NCI-H748 (cell line): ENCODE measurements around the gene RHBDD3.
A peak's percentile ranks its signal among the peaks of the same experiment; 100 is the strongest.

ENCODE experiments used
- DNase-seq: peaks from one replicate; lab custom pipeline; 2025; ENCODE audit not compliant: unreplicated experiment; lab: John Stamatoyannopoulos, UW

RHBDD3 gene

DNA sequence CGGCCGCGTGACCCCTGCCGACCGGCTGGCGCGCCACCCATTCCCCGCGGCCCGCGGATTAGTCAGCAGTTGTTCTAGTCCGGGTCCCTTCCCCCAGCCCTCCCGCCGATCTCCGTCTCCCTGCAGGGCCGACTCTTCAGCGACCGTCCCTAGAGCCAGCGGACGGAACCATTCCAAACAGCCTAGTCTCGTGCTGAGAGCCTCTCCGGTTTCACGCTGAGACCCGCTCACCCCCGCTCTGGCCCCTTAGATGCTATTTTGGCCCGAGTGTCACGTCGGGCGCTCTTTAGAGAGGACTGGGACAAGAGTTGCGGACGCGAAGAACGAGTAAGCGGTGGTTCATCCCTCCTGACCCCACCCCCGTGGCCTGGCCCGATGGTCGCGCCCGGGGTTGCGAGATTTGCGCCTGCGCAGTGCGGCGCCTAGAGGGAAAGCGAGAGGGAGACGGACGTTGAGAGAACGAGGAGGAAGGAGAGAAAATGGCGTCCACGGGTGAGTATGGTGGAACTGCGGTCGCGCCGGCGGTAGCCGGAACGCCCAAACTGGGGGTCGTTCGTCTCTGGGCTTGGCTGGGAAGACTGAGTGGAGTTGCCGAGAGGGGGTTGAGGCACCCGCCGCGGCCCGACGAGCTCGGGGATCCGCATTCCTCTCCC is at the start of gene RHBDD3, which contains the start of gene EWSR1:
TSS of gene RHBDD3 (minus strand) at position 124 of the 653 bp plus-strand sequence. CDS start 2,355 bp downstream, outside the sequence.
TSS of gene EWSR1 (plus strand) at position 411 of the 653 bp plus-strand sequence. CDS start at position 480, 69 bp downstream.
- peak; percentile 89 for DNase-seq

DNA sequence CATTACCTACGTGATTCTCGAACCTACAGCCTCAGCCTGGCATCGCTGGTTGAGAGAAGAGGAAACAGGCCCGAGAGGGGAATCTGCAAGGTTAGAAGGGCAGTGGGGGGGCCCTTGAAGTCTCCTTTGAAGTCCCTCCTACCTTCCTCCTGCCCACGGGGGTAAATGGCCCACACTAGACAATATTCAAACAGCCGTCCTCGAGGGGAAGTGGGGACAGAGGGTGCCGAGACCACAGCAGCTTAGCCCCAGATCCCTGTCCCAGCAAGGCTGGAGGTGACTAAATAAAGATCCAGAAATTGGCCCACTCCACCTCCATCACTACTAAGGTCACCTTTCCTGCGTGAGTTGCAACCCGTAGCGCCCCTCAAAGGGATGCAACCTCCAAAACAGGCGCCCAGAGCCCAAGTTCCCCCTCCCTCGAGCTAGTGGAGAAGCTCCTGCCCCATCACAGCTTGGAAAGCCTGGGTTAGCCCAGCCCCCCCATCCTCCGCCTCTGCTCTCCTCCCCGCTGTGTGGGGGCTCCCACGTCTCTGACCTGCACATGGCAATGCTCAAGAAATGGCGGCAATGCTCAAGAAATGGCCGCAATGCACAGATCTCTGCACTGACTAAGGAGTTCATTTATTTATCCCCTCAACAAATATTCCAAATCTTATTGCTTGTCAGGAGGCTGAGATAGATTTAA is 48.5 kb upstream of the RHBDD3 start:
- DNase-seq: no peak

DNA sequence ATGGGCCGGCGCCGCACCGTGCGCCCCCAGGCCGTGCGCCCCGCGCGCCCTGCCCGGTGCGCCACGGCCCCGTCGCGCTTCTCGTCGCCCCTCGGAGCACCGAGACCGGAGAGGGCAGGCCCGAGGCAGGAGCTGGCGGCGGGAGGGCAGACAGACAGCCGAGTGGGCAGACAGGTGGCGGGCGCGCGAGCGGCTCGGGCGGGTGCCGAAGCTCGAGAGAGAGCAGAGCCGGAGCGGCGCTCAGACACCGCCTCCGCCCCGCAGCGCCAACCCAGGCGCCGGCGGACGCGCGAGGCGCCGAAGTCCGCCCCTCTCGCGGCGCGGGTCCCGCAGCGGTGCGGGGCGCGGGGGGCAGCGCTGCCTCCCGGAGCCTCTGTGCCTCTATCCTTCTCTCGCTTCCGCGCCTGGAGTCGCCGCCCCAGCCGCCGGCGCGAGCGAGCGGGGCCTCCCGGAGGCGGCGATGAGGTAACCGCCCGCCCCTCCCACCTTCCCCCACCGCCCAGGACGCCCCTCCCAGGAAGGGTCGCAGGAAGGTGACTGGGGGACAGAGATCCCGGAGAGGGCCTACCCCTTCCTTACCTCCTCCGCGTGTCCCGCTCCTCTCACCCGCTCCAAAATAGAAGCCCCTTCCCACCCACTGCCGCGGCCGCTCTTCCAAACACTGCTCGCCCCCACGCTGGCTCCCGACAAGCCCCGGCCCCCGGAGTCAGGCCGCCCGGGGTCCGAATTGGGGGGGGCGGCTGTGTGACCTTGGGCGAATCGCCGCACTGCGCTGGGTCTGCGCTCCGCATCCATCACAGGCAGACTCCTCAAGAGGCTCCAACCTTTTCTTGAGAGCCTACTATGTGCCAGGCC is 47.7 kb upstream of the RHBDD3 start, which contains the start of gene RASL10A:
TSS of gene RASL10A (minus strand) at position 412 of the 855 bp plus-strand sequence. CDS start 451 bp downstream, outside the sequence.
- DNase-seq: peak; percentile 41

DNA sequence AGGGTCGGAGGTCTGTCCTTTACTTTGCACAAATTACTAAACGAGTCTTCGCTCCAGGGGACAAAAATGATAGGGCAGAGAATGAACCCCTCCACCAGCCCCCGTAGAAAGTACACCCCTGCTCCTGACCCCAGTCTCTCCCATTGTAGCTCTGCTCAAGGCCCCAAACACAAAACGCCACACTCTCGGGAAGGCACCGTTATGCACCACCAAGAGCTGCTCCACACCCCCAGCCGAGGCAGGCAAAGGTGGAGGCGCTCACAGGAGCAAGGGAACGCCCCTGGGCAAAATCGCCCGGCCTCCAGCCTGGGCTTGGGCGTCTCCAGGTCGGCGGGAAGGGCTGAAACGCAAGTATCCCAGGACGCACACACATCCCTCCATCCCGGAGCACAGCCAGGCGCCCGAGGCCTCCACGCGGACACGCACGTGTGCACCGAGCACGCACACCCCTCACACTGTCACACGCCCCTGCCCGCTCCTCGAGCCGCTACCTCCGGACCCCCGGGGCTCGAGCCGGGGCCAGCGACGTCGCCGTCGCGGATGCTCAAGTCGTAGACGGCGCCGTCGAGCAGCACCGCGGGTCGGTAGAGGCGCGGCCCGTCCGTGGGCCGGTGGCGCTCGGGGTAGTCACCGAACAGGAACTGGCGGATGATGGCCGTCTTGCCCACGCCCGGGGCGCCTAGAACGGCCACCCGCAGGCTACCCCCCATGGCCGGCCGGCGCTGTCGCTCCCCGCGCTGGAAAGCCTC is 46.9 kb upstream of the RHBDD3 start:
- DNase-seq: peak; percentile 35

DNA sequence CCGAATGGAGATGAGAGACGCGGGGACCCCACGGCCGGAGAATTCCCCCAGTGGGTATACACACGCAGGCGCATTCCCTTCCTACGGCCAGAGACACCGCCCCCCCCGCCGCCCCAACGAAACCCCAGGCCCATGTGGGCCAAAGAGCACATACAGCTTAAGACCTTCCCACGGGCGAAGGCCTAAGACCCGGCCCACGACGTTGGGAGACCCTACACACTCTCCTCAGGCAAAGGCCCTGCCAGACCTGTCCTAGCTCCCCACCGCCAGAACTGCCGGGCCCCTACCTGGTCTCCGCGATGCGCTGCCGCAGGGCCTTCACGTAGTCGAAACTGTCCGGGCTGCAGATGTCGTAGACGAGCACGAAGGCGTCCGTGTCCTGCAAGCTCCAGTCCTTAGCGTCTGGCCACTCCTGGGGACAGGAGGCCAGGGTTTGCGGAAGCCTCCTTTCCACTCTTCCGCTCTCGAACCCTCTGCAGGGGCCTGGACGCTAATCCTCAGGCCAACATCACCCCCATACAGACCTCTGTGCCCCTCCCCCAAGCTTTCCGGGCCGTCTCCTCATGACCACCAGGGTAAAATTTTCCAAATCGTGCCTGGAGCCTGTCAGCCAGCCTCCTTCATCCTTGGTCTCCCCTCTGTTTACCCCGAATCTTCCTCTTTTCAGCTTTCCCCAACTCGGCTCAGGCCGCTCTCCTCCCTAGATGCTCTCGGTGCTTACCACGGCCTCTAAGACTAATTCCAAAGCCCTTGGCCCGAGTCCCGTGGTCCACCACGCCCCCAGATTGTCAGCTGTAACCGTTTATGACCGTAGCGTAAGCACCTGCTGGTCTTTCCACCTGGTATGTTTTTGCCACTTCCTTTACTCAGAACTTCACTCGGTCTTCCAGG is 46.0 kb upstream of the RHBDD3 start:
- peak; percentile 35 for DNase-seq

DNA sequence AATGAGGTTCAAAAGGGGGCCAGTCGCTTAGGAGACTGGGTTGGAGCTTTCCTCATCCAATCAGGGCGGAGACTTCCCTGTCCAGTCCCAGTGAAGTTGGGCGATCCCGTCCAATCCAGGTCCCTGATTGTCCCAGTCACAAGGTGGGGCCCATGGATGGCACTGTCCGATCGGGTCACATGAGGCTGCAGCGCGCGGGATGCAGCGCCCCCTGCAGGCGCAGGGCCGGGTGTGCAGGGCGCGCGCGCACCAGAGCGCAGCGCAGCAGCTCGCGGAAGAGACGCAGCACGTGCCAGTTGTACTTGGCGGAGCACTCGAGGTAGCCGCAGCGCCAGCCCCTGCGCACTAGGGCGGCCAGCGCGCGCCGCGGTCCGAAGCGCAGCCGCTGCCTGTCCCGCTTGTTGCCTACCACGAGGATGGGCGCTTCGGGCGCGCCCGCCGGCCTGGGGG is 45.4 kb upstream of the RHBDD3 start:
- DNase-seq: no peak

DNA sequence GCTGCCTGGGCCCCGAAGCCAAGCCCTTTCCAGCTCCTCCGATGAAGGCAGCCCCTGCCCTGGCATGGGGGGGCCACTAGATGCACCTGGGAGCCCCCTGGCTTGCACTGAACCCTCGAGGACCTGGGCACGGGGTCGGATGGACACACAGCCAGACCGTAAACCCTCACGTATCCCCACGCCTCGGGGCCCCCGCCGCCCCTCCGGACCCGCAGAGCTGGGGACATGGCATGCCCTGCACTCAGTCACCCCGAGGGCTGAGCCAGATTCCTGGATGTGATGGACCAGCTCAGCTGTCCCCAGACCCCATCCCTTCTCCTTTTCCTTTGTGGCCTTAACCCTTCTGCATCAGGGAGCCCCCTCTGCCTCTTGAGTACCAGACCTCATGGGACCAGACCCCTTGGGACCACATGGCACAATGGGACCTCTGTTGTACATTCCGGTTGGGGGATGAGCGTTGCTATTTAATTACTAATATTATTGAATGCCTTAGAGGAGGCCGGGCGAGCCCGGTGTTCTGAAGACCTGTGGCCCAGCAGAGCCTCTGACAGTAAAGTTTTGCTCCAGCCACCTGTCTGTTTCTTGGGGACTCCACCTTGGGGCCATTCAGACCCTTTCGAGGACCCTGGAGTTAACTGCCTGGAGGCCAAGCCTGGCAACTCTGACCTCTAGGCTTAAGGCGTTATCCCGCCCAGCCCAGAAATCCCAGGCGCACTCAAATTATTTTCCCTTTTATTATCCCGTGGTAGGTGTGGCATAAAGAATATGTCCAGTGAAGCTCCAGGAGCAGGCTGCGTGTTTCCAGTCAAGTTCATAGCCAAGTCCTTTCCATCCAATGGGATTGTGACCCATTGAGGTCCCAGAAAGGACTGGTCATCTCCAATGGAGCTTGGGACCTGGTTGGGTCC is 44.7 kb upstream of the RHBDD3 start:
- no peak for DNase-seq

DNA sequence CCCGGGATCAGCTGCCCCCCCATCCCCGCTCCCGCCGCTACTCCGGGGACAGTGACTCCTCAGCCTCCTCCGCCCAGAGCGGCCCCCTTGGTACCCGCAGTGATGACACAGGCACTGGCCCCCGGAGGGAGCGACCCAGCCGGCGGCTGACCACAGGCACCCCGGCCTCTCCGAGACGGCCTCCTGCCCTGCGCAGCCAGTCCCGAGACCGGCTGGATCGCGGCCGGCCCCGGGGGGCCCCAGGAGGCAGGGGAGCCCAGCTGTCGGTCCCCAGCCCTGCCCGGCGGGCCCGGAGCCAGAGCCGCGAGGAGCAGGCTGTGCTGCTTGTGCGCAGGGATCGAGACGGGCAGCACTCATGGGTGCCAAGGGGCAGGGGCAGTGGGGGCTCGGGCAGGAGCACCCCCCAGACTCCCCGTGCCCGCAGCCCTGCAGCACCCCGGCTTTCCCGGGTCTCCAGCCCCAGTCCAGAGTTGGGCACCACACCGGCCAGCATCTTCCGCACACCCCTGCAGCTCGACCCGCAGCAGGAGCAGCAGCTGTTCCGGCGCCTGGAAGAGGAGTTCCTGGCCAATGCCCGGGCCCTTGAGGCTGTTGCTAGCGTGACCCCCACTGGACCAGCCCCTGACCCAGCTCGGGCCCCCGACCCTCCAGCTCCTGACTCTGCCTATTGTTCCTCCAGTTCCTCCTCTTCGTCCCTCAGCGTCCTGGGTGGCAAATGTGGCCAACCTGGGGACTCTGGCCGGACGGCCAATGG is 43.9 kb upstream of the RHBDD3 start:
- no peak for DNase-seq

DNA sequence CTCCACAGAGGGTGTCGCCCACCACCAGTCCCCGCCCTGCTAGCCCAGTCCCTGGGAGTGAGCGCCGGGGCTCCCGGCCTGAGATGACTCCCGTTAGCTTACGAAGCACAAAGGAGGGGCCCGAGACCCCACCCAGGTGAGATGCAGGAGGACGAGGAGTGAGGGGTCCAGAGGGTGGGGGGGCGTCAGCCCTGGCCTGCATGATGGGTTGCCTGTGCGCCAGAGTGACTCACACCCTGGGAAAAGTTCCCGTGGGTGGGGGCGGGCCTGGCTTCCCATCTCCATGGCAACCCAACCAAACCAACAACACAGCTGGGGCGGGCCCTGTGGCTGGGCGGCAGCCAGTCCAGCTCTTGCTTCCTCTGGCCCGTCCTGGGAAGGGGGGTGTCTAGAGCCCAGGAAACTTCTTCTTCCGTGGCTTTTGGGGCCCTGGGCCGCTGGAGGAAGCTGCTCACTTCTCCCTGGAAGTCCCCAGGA is 43.1 kb upstream of the RHBDD3 start:
- peak; percentile 77 for DNase-seq

DNA sequence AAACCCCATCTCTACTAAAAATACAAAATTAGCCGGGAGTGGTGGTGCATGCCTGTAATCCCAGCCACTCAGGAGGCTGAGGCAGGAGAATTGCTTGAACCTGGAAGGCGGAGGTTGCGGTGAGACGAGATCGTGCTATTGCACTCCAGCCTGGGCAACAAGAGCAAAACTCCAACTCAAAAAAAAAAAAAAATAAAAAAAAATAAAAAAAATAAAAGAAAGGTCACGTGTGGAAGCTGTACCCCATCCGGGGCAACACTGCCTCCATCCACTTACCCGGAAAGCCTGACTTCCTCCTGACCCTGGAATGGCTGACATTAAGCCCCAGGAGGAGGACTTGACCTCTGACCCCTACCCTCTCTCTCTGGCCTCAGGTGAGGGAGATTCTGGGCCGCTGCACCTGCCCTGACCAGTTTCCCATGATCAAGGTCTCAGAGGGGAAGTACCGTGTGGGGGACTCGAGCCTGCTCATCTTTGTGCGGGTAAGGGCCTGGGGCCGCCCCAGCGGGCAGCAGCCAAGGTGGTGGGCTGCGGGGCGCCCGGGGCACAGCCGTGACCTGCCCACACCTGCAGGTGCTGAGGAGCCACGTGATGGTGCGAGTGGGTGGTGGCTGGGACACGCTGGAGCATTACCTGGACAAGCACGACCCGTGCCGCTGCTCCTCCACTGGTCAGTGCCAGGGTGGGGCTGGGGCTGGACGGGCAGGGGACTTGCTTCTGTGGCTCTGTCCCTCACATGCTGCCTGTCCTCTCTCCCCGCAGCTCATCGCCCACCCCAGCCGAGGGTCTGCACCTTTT is 42.5 kb upstream of the RHBDD3 start:
- no peak for DNase-seq

DNA sequence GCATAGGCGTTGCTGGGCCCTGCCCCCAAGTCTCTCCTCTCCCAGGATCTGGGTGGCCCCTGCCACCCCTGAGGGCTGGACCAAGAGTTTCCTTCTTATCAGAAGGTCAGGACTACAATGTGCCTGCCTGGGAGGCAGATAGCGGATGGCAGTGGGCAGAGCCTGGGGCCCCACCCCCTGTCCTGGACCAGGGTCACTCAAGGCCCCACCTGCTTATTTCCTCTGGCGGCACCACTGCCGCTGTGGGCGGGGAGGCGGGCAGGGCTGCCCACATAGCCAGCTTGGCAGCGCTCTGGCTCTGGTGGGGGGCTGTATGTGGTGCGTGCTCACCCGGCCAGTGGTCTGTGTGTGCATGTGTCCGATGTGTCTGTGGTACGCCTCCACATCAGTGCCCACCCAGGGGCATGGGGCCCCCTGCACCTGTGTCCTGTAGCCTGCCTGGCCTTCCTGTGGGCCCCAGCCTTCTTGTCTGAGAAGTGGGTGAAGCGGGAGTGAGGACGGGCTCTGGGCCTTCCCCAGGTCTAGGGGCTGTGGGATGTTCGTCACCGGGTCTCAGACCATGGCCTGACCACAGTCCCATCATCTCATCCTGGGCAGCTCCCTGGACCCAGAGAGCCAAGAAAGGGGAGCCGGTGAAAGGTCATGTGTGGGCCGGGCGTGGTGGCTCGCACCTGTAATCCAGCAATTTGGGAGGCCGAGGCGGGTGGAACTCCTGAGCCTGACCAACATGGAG is 41.7 kb upstream of the RHBDD3 start:
- DNase-seq: peak; percentile 6

DNA sequence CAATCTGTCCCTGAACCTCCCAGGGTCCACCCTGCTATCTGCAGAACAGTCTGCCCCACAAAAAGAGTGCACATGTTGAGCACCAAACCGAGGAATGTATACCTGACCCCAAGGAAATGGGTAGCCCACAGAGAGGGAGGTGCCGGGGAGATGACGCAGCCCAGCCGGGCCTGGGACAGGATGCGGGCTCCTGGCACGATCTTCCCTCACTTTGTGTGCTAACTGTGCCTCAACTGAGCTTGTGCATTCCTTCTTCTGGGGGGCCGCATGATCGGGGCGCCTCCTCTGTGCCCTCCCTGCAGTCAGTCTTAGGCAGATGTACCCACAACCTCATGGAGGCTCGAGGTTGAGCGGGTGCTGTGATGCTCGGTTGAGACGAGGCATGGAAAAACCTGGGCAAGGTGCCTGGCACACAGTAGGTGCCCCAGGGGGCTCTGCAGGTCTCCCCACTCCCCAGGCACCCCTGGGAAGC is 41.0 kb upstream of the RHBDD3 start:
- DNase-seq: no peak

DNA sequence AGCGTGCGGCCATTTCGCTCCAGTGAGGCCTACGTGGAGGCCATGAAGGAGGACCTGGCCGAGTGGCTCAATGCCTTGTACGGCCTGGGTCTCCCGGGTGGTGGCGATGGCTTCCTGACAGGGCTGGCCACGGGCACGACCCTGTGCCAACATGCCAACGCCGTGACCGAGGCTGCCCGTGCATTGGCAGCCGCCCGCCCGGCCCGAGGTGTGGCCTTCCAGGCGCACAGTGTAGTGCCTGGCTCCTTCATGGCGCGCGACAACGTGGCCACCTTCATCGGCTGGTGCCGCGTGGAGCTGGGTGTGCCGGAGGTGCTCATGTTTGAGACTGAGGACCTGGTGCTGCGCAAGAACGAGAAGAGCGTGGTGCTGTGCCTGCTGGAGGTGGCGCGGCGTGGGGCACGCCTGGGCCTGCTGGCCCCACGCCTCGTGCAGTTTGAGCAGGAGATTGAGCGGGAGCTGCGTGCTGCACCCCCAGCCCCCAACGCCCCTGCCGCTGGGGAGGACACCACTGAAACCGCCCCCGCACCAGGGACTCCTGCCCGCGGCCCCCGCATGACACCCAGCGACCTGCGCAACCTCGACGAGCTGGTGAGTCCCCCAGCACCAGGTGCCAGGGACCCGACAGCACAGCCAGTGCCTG is 40.5 kb upstream of the RHBDD3 start:
- DNase-seq: no peak

DNA sequence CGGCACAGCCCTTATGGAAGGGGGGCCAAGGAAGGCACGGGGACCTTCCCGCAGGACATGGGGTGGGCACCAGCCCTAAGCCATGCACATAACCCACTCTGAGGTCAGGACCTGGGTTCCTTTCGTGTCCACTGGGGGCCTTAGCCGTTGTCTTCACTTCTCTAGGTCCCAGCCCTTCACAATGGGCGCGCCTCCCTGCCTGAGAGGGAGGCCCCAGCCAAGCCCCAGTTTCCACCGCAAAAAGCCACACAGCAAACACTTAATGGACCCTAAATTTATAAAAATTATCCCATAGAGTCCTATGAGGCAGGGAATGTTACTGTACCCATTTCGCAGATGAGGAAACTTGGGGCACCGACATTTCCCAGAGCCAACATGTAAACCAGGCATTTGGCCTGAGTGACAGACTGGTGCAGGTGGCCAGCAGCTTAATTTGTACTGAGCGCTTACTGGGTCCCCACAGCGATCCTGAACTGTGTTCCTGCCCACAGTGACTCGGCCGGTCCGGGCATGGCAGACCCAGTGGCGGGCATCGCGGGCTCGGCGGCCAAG is 39.9 kb upstream of the RHBDD3 start:
- DNase-seq: no peak

DNA sequence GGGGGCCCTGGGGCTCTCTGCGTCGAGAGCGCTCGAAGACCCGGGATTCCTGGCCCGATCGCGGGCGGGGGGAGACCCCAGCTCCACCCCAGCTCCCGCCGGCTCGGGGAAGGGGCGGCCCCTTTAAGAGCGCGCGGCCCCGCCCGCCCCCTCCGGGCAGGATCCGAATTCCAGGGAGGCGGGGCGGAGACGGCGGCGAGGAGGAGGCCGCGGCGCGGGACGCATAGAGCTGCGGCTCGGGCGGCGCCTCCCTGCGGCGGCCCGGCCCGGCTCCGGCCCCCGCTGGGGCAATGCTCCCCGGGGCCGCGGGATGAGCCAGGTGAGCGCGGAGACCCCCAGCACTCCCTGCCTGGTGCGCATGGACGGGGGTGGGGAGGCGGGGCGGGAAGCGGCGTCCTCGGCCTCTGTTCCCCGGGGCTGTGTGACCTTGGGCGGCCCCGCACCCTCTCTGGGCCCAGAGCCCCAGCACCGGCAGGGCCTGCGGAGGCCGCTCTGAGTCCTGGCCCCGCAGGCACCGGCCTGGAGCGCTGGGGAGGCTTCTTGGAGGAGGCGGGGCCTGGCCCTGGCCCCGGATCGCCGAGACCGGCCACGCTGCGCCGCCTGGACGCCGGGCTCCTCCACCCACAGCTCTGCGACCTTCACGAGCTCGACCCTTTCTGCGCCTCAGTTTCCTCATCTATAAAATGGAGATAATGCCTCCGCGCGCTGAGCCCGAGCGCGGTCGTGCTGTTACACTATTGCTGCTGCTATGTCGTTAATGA is 39.2 kb upstream of the RHBDD3 start:
- peak; percentile 64 for DNase-seq
